HUDEP-2 (cell line): ENCODE results near the gene FBXL2.
A peak's percentile ranks its signal among the peaks of the same experiment; 100 is the strongest.

Experiments used
- DNase-seq, 76 experiments: peaks; one replicate each; lab custom pipeline; 2025; ENCODE audit not compliant: unreplicated experiment in 76 of 76; lab: John Stamatoyannopoulos, UW

FBXL2 gene, protein sequence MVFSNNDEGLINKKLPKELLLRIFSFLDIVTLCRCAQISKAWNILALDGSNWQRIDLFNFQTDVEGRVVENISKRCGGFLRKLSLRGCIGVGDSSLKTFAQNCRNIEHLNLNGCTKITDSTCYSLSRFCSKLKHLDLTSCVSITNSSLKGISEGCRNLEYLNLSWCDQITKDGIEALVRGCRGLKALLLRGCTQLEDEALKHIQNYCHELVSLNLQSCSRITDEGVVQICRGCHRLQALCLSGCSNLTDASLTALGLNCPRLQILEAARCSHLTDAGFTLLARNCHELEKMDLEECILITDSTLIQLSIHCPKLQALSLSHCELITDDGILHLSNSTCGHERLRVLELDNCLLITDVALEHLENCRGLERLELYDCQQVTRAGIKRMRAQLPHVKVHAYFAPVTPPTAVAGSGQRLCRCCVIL

DNA sequence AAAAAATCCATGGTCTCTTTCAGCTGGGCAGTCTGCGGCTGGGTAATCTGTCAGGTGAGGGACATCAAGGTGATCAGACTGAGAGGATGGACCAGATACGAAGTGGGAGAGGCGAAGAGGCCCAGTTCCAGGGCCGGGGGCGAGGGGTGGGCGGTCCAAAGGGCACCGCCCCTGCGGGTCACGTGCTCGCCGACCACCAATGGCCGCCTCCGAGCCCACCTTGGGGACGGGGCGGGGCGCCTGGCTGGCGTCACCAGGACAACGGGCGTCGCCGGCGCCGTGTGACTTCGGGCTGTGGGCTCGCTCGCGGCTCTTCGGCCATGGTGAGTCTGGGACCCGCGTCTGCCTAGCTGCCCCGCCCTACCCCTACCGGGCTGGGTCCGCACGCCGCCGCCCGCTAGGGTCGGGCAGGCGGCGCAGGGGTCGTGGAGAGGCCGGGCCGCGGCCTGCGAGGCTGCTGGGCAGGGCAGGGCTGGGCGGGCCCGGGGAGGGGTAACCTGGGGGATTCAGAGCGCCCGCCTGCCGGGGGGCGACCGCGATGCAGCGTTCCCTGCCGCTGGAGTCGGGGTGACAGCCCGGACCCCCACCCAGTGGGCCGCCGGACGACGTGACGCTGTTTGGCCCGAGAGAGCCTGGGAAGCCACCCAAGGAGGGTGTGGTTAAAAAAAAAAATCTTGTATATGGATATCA is at the start of gene FBXL2:
TSS of gene FBXL2 (plus strand) at position 250 of the 690 bp plus-strand sequence. CDS start at position 321, 71 bp downstream.
- DNase-seq: peak in 13 of 76 experiments; percentile 1 to 25 (median 5)

DNA sequence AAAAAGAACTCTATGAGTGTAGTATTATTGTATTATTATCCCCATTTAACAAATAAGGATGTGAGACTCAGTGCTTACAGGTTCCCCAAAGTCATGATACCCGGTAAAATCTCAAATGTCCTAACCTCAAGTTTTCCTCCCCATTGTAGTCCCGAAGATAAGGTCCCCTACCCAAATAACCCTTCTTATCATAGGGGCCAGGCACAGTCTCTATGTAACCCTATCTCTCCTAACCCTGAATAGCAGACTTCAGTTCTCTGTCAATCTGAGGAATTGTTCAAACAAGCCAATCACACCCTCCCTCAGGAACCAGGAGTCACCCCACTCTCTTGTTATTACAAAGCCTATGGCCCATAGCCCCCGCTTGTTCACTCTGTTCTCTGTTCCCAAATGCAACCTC is 48.2 kb upstream of the FBXL2 start:
- DNase-seq: no peak

DNA sequence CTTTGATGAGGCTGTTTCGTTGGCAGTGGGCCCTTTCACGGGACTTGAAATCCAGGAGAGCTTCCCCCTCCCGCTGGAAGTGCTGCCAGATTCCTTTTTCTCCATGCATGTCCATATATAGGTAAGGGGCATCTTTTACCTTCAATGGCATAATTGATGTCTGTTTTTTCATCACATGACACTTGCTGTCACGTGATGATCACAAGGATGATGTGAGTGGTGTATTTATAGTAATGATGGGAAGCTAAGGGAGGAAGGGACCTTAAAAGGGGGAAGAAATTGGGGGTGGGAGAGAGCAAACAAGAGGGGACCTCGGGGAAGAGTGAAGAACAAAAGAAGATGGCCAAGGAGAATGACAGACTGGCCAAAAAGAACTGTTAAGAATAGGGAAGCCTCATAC is 47.3 kb upstream of the FBXL2 start:
- DNase-seq: no peak

DNA sequence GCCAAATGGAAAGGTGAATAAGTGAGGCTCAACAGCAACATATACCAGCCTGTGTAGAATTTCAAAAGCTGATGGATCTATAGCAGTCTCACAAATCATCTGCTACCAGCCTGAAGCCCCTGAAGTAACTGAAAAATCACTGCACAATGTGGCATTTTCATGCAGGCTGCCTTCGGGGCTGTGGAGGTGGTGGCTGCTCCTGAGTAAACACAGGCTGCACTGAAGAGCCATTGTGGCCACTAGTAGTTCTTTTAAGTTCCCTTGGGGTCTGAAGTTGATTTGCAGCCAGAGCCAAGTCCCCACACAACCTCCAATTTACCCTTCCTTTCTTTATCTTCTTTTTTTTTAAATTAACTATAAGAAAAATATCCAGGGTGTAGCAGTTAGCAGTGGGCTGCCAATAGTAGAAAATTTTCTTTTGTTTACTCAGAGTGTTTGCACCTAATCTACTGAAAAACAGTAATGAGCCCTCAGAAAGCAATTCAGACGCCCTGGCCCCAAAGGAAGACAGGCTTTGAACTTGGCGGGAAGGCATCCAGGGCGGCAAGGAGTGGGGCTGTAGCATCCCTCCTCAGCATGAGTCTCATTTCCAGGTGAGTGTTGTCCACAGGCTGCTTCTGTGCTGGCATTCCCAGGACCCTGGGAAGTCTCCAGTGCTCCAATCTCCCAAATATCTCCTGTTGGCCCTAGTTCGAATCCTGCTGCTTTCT is 45.3 kb upstream of the FBXL2 start:
- no peak for DNase-seq

DNA sequence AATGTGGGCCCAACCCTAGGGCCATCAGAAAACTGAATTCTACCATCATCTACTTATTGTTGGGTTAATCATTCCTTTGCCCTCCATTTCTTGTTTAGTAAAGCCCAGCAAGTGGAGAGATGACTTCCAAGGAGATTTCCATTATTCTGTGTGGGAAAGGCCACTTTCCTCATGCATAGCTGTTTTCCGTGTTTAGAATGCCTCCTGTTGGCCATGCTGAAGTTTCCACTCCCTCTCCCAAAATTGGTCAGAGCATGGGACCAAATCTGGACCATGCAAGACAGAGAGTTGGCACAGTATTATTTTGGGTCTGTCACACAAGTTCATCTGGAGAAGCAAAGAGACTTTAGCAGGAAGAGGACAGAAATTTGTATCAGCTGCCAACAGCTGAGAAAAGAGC is 43.4 kb upstream of the FBXL2 start:
- no peak for DNase-seq

DNA sequence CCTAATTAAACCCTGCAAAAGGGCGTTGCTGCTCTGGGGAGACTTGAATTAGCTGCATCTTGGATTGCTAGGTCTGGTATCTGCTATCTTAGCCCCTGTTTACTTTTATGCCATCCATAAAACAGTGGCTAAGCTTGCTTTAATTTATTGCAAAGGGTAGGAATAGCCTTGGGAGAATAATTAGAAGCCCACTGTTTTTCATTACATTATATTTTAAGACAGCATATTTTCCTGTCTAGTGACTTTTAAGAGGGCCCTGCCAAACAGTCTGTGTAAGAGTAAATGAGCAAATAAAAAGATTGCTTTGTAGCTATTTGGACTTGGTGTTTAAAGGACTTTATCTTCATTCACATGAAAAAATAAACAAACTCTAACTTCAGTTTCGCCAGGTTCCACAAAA is 41.2 kb upstream of the FBXL2 start:
- DNase-seq: no peak

DNA sequence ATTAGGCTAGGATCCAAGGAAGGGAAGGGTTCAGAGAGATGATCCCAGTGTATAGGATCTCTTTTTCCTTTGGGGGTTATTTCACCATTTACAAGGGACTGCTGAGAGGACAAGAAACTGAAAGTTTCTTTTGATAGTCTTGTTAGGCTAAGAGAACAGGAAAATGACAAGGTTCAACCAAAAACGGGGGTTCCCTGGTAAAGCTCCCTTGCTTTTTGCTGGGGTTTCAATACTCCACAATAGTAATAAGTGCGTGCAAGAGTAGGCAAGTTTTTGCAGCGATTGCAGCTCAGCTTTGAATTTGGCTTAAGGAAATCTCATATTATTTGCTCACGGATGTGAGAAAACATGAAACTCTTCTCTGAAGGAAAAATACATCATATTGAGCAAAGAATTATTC is 39.8 kb upstream of the FBXL2 start:
- no peak for DNase-seq

DNA sequence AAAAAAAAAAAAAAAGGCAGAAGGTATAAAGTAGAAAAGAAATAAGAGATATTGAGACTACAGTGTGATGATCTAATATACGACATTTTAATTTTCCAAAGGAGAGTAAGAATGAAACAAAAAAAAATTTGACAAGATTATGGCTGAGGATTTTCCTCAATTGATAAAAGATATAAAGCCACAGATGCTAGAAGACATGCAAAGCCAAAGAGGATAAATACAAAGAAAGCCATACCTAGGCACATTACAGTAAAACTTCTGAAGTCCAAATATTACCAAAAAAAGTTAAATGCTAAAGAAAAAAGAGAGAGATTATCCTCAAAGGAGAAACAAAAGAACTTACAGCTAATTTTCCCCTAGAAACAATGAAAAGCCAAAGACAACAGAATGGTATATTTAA is 38.3 kb upstream of the FBXL2 start:
- no peak for DNase-seq

DNA sequence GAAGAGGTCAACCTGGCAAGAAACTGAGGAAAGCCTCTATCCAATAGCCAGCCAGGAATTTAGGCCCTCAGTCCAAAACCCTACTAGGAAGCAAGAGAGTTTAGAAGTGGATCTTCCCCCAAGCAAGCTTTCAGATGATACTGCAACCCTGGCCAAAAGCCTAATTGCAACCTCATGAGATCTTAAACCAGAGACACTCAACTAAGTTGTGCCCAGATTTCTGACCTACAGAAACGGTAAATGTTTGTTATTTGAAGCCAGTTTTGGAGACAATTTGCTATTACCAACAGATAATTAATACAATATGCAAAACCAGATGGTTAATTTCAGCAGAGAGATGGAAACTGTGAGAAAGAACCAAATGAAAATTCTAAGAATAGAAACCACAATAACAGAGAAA is 37.0 kb upstream of the FBXL2 start:
- DNase-seq: no peak

DNA sequence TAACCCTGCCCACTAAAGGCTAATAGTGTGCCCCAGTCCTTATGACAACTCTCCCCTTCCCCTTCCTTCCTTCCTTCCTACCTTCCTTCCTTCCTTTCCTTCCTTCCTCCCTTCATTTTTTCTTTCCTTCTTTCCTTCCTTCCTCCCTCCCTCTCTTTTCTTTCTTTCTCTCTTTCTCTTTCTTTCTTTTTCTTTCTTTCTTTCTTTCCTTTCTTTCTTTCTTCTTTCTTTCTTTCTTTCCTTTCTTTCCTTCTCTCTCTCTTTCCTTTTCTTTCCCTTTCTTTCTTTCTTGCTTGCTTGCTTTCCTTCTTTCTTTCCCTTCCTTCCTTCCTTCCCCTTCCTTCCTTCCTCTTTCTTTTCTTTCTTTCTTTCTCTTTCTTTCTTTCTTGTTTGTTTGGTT is 30.5 kb upstream of the FBXL2 start:
- no peak for DNase-seq

DNA sequence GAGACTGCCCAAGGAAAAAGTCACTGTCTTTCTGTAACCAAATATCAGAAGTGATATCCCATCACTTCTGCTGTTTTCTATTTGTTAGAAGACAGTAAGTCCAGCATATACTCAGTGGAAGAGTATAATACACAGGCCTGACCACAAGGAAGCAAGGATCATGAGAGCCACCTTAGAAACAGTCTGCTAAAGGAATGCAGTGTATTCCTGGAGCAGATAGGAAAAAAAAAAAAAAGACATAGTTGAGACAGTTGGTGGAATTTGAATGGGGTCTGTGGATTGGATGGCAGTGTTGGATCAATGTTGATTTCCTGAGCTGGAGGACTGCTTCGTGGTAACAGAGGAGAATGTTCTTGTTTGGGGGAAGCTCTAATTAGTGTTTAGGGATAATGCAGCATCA is 26.5 kb upstream of the FBXL2 start:
- DNase-seq: no peak

DNA sequence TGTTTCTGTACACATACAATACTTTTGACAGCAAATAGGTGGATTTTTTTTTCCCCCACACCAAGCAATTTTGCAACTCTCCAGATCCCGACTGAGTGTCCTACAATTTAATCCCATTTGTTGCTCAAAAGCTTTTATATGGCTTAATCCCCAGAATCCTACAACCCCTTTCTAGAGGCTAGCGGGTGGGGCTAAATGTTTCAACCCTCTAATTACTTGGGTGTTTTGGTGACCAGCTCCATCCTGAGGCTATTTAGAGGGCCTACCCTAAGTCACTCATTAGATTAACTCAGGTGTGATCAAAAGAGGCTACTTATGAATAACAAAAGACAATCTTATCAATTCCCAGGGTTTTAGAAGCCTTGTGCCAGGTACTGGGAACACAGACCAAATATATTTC is 21.0 kb upstream of the FBXL2 start:
- no peak for DNase-seq

DNA sequence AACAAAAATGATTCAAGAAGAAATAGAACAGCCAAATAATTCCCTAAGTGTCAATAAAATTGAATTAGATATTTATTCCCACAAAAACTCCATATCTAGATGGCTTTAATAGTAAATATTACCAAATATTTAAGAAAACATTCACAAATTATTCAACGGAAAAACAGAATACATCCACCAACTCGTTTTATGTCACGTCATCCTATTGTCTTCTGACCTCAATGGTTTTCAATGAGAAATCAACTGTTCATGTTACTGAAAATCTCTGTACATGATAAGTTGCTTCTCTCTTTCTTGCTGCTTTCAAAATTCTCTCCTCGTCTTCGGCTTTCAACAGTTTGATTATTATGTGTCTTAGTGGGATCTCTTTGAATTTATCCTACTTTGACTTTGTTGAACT is 17.1 kb upstream of the FBXL2 start:
- no peak for DNase-seq

DNA sequence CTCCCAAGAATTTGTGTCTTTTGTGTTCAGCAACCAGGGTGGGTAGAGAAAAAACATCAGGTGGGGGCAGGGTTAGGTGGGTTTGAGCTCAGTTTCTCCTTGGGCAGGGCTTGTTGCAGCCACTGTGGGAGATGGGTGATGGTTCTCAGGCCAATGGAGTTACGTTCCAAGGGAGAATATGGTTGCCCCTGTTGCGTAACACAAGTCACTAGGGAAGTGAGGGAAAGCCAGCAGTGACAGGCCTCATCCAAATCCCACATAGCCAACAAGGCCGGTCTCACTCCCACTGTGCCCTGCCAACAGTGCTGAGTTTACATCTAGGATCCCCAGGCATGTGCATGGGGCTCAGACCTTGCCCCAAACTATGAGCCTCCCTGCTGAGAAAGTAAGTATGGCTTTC is 7.9 kb upstream of the FBXL2 start:
- DNase-seq: no peak

DNA sequence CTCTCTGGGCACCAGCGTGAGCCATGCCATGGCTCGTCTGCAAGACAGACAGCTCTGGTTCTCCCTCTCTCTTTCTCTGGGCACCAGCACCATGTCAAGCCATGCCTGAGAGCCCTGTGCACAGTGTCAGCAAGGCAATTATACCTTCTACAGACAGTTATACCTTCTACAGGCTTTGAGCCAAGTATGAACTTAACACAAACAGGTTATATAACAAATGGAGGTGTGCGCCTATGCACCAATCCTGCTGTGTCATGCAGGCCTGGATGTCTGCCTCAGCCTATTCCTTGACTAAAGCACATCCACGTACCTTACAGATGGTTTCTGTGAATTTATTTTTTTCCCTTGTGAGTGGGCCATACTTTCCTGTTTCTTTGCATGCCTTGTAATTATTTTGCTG is 5.9 kb upstream of the FBXL2 start:
- no peak for DNase-seq

DNA sequence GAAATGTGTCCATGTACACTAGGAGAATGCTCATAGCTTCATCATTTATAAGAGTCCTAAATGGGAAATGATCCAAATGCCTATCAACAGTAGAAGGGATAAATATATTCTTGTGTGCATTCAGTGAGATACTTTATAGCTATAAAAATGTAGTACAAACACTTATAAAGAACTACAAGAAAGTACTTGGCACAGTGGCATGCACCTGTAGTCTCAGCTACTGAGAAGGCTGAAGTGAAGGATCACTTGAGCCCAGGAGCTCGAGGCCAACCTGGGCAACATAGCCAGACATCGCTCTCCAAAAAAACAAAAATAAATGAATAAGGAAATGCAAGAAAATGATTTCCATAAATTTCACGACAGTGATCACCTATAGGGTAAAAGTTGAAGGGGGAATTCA is 3.6 kb upstream of the FBXL2 start:
- no peak for DNase-seq

DNA sequence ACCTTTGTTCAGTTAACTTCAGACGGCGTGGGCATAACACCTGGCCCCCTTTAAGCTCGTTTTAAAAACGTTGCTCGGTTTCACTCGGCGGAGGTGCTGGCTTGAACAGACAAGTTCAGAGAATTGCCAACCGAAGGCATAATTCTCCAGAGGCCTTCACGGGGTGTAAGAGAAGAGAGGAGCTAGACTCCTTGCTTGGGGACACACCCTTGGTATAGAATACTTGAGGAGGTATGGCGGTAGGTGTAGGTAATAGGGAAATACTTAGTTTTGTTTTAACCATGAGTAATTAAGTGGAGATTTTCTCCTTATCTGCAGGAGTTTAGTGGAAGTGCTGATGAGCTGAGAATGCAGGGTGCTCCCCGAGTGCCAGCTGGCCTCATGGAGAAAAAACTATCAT is 921 bp downstream of the FBXL2 start:
- no peak for DNase-seq

DNA sequence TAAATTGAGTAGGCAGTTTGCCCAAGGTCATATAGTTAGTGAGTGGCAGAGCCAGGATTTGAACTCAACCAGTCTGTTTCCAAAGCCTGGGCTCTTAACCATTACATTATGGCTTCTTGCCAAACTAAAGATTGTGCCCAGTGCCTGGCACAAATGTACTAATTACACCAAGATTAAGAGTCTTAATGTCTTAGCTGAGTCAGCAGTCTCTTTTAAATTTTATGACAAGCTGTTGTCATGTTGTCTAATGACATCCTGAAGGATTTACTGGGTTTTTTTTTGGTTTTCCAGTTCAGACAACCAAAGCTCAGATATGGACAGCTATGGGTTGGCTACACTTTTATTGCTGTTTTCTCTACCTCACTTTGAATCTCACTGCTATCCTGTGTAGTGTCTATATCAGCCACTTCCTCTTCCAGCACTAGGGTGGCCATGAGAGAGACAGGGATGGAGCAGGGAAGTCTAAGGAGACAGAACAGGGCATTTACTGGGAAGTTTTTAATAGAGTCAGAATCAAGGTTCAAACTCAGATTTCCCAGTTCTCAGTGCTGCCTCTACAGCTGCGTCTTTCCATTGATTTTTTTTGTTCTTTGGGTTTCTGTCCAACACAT is 10.5 kb downstream of the FBXL2 start:
- DNase-seq: no peak

DNA sequence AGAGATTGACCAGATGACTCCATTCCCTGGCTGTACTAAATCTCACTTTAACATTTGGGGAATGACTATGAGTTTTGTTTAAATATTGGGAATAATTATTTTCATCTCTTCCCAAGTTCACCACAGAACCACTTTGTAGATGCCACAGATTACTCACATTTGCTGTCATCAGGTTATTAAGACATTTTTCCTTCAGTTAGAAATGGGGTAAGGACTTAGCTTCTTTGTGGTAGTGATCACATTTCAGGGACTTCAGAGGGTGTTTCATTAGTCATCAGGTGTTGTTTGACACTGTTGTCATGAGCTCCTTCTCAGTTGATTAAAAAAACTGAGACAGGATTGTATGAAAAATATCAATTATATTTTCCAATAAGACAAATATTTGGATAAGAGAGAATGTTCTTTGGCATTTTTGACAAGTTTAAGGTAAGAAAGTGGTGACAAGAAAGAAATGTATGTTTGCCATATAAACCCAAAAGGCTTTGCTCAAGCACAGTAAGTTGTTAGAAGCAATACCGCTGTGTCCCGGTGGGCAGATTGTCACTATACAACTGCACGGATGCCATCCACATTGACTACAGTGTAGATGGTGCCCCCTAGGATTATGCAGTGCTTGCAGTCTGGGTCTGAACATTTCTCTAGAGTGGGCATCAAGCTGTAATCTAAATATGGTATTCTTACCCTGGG is 22.3 kb downstream of the FBXL2 start:
- DNase-seq: no peak

DNA sequence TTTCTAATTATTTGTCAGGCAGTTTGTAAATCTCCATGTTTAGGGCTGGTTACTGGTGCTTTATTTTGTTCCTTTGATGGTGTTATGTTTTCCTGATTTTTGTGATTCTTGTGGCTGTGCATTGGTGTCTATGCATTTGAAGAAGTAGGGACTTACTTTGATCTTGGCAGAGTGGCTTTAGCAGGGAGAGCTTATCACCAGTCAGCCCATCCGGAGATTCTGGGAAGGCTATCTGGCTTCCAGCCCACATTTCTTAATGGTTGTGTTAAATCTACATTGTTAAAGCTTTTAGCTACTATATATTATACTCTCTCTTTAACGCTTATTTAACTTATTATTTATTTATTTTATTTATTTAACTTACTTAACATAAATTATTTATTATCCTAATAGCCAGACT is 35.1 kb downstream of the FBXL2 start:
- no peak for DNase-seq

DNA sequence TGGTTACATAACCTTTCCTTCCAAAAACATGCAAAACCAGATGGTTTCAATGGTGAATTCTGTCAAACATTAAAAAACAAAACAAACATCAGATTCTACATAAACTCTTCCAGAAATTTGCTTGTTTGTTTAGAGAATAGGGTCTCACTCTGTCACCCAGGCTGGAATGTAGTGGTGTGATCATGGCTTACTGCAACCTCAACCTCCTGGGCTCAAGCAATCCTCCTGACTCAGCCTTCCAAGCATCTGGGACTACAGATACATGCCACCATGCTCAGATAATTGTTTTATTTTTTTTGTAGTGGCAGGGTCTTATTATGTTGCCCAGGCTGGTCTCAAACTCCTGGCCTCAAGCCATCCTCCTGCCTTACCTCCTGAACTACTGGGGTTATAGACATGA is 36.1 kb downstream of the FBXL2 start:
- DNase-seq: no peak
